ENCODE results near the gene TBC1D22A. TPM values are rescaled to one million over a fixed set of nuclear protein-coding genes. Genes with fewer than 3 reads are reported as not detected.

TBC1D22A gene
- total RNA-seq, 1 experiment from 2014 or later: 26.0 TPM

DNA sequence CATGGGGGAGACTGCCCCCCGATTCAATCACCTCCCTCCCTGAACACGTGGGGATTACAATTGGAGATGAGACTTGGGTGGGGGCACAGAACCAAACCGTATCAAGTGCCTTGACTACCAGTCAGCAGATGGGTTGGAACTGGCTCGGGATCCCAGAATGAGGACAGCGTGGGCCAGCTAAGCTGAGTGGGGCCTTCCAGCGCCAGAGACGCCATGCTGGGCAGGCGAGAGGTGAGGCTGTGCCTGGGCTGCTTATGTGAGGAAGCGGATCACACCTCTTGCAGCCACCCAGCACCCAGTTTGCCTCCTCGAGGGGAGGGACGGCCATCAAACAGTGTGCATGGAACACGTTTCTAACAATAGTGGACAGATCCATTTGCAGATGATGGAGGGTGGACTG is 195.1 kb downstream of the TBC1D22A start:
- BruUV-seq (replicated peaks): no TSS peak
- H3K27ac Mint-ChIP-seq (ENCODE audit: low read depth, unreplicated experiment): no peak overlapping the region
- intact Hi-C loops (cut with micrococcal nuclease): no loop called here
- peaks cover 11% of the 10 kb centered on the region for H3K36me3 Mint-ChIP-seq (ENCODE audit: insufficient read depth, unreplicated experiment)
- ChIA-PET CTCF (no interaction called here), POLR2A (no interaction called here)
- no peak overlapping the region for H3K4me3 Mint-ChIP-seq (ENCODE audit: unreplicated experiment)
- DNase-seq (ENCODE audit: unreplicated experiment): no peak
- no peaks in the 10 kb centered on the region for H3K4me1 Mint-ChIP-seq (ENCODE audit: insufficient read depth, unreplicated experiment)
- no peaks in the 10 kb centered on the region for H3K9me3 Mint-ChIP-seq (ENCODE audit: unreplicated experiment)
- no peaks in the 10 kb centered on the region for H3K27me3 Mint-ChIP-seq (ENCODE audit: insufficient read depth, unreplicated experiment)
- TF ChIP-seq, protein P1, sequence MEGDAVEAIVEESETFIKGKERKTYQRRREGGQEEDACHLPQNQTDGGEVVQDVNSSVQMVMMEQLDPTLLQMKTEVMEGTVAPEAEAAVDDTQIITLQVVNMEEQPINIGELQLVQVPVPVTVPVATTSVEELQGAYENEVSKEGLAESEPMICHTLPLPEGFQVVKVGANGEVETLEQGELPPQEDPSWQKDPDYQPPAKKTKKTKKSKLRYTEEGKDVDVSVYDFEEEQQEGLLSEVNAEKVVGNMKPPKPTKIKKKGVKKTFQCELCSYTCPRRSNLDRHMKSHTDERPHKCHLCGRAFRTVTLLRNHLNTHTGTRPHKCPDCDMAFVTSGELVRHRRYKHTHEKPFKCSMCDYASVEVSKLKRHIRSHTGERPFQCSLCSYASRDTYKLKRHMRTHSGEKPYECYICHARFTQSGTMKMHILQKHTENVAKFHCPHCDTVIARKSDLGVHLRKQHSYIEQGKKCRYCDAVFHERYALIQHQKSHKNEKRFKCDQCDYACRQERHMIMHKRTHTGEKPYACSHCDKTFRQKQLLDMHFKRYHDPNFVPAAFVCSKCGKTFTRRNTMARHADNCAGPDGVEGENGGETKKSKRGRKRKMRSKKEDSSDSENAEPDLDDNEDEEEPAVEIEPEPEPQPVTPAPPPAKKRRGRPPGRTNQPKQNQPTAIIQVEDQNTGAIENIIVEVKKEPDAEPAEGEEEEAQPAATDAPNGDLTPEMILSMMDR (IDR thresholded peaks at IDR 0.05; ENCODE audit: unreplicated experiment): no peak

DNA sequence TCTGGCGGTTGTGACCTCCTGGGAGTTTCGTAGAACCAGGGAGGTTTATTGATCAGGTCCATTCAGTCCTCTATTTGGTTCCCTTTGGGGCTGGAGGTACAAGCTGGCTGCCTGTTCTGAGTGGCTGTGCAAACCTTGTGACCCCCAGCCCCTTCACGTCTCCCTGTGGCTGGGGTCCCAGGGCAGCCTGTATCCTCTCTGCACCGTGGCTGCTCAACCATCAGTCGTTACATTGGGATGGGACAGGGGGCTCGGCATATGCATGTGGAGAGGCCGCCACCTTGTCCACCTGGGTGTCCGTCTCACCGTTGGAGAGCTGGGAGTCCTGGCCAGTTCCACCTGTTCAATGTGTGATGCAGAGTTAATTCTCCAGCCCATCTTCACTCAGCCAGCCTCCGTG is 195.7 kb downstream of the TBC1D22A start:
- Mint-ChIP-seq H3K27me3 (ENCODE audit: insufficient read depth, unreplicated experiment) (no peaks in the 10 kb centered on the region), H3K36me3 (ENCODE audit: insufficient read depth, unreplicated experiment) (peaks cover 6% of the 10 kb centered on the region), H3K4me1 (ENCODE audit: insufficient read depth, unreplicated experiment) (no peaks in the 10 kb centered on the region), H3K4me3 (ENCODE audit: unreplicated experiment) (no peak overlapping the region), H3K9me3 (ENCODE audit: unreplicated experiment) (no peaks in the 10 kb centered on the region), H3K27ac (ENCODE audit: low read depth, unreplicated experiment) (no peak overlapping the region)
- DNase-seq (ENCODE audit: unreplicated experiment): no peak
- ChIA-PET CTCF (interaction anchor here (0.6 to 0.7 kb wide), 2 partner anchors 367 to 939 kb away, joined by 3 read pairs; no protein-coding TSS in a partner anchor), POLR2A (no interaction called here)
- TF ChIP-seq, protein P1 (IDR thresholded peaks at IDR 0.05; ENCODE audit: unreplicated experiment): no peak
- BruUV-seq (replicated peaks): no TSS peak
- intact Hi-C loops (cut with micrococcal nuclease): no loop called here

DNA sequence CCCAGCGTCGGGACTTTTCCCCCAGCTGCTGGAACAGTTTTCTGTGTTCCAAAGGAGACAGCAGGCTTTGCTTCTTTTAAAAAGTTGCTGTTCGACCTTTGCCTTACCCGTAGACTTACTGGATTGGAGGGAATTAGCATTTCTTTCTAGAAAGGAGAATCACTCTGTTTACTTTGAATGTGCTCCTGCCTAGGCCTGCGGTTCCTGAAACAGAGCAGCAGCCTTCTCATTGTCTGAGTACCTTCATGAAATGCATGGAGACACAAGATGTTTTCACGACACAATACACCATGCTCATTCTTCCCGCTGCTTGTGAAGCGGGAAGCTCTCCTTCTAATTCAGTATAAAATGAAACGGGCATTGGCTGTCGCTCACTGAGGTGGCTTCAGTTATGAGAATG is 196.2 kb downstream of the TBC1D22A start:
- Mint-ChIP-seq H3K27me3 (ENCODE audit: insufficient read depth, unreplicated experiment) (no peaks in the 10 kb centered on the region), H3K27ac (ENCODE audit: low read depth, unreplicated experiment) (no peak overlapping the region), H3K9me3 (ENCODE audit: unreplicated experiment) (no peaks in the 10 kb centered on the region), H3K4me3 (ENCODE audit: unreplicated experiment) (no peak overlapping the region), H3K4me1 (ENCODE audit: insufficient read depth, unreplicated experiment) (no peaks in the 10 kb centered on the region), H3K36me3 (ENCODE audit: insufficient read depth, unreplicated experiment) (peaks cover 6% of the 10 kb centered on the region)
- no peak for DNase-seq (ENCODE audit: unreplicated experiment)
- ChIA-PET CTCF (interaction anchor here (0.6 to 0.7 kb wide), 2 partner anchors 367 to 940 kb away, joined by 3 read pairs; no protein-coding TSS in a partner anchor), POLR2A (no interaction called here)
- BruUV-seq (replicated peaks): no TSS peak
- intact Hi-C loops (cut with micrococcal nuclease): no loop called here
- TF ChIP-seq, protein P1 (IDR thresholded peaks at IDR 0.05; ENCODE audit: unreplicated experiment): no peak

DNA sequence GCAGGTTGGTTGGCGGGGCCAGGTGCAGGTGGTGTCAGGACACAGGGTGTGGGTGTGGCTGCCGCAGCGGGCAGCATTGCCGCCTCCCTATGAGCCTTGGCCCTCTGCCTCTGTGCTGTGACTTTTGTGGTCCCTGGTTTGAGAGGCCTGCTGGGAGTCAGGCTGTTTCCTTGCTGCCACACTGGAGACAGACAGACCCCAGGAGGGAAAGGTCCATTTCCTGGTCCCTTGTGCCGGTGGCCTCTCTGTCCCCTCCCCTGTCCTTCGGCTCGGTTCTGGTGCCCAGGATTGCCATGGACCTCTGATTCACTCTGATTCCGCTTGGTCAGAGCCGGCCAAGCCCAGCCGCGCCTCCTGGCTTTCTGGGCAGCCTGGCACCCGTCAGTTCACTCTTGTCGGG is 196.9 kb downstream of the TBC1D22A start:
- CTCF ChIA-PET: no interaction called here
- no peak overlapping the region for H3K4me3 Mint-ChIP-seq (ENCODE audit: unreplicated experiment)
- POLR2A ChIA-PET: no interaction called here
- no peaks in the 10 kb centered on the region for H3K4me1 Mint-ChIP-seq (ENCODE audit: insufficient read depth, unreplicated experiment)
- intact Hi-C loops (cut with micrococcal nuclease): no loop called here
- H3K36me3 Mint-ChIP-seq (ENCODE audit: insufficient read depth, unreplicated experiment): peaks cover 6% of the 10 kb centered on the region
- no peaks in the 10 kb centered on the region for H3K27me3 Mint-ChIP-seq (ENCODE audit: insufficient read depth, unreplicated experiment)
- no peak overlapping the region for H3K27ac Mint-ChIP-seq (ENCODE audit: low read depth, unreplicated experiment)
- H3K9me3 Mint-ChIP-seq (ENCODE audit: unreplicated experiment): no peaks in the 10 kb centered on the region
- DNase-seq (ENCODE audit: unreplicated experiment): no peak
- no TSS peak for BruUV-seq (replicated peaks)
- TF ChIP-seq, protein P1 (IDR thresholded peaks at IDR 0.05; ENCODE audit: unreplicated experiment): no peak
